GM18873 (cell line): Measurements from ENCODE around the gene CCDC83.
"Not testable (repeated sequence)": the region's sequence is repeated elsewhere in the genome, so short reads cannot be mapped to it uniquely, and the experiment has no call there.

ENCODE experiments used
- ATAC-seq: cut with Tn5 transposase; IDR thresholded peaks from one replicate; pipeline ENCODE4 v1.9.1; 2021; ENCODE audit warnings: mild to moderate bottlenecking, moderate library complexity, moderate number of reproducible peaks; ENCODE audit not compliant: unreplicated experiment, low FRiP score

CCDC83 gene

GRCh38 chr11:85884581-85885021 lies 29.4 kb downstream of the CCDC83 start:
- ATAC-seq, result no peak

GRCh38 chr11:85886089-85887056 lies 31.2 kb downstream of the CCDC83 start:
- no peak for ATAC-seq

DNA sequence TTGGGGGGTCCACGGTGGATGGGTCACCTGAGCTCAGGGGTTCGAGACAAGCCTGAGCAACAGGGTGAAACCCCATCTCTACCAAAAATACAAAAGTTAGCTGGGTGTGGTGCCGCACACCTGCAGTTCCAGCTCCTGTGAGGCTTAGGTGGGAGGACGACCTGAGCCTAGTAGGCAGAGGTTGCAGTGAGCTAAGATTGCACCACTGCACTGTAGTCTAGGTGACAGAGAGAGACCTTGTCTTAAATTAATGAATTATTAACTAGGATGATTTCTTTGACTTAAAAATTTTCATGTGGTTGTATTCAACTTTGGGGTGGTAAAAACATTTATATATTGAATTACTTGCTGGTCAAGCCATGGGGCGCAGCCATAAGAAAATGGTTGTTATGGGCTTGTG lies 33.9 kb downstream of the CCDC83 start:
- ATAC-seq, result no peak

DNA sequence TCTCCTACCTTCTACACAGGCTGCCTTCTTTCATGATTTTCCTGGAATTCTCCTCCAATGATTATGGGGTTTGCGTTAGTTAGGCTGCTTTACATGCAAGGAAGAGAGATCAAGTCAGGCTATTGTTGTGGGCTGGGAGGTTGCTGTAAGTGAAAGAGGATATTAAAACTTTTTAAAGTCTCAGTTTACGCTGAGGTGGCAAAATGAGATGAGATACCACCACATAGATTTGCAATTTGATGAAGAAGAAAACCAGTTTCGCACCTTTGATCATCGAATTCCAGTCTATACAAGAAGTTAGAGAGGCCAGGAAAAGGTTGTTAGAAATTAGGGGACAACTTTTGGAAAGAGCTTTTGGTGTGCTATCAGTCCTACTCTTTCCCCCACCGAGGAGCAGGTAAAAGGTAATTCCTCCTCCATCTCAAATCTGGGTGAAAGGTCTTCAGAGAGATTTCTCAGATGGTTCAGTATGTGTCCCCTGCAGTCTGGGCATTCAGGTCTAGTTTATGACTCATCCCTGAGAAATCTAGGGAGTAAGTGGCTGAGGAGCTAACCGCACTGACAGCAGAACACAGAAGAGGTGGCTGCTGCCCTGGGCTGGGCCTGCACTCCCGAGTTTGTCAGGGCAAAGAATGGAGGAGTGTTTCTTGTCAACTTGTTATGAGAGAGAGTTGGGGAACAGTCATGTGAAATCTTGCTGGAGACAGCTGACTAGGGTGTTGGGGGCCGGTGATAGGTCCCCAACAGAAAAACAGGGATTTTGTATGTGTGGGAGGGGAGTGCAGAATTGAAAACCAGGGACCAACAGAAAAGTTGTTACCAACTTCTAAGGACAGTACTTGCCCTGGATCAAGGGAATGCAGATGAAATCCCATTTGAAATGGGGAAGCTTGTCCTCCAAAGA lies 34.7 kb downstream of the CCDC83 start:
- ATAC-seq, result no peak

- no peak for ATAC-seq
Measured at GRCh38 chr11:85893395-85893794, 38.2 kb downstream of the CCDC83 start.

DNA sequence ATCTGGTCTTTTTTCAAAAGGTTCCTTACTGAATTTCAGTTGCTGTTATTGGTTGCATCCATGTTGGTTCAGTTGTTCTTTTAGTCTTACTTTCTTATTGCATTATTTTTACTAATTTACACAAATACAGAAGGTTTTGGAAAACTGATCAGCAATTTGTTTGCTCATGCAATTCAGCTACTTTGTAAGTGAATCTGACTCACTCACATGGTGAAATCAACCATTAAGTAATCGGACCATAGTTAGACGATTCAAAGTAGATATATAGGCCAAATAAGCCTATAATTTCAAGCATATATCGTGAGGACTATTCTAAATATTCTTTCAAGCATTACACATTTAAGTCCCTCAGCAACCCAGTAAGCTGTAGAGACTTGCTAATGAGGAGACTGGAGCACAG lies 41.7 kb downstream of the CCDC83 start:
- no peak for ATAC-seq

DNA sequence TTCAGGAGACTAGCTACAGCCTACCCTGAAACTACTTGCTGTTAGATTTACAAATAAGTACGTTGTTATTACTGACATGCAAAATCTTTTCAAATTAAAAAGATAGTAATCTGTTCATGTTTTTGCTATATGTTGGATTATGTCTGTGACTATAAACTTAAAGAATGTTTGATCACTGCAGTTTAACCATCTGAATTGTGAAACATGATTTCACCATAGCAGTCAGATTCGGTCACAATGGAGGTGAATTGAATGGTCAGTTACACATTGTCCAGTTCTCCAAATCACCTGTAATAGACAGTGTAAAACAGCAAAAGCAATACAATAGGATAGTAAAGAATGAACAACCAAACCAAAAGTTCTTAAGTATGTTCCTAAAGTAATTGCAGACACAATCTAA lies 43.3 kb downstream of the CCDC83 start:
- no peak for ATAC-seq

- no peak for ATAC-seq
Measured at GRCh38 chr11:85902353-85902752, 47.2 kb downstream of the CCDC83 start.

DNA sequence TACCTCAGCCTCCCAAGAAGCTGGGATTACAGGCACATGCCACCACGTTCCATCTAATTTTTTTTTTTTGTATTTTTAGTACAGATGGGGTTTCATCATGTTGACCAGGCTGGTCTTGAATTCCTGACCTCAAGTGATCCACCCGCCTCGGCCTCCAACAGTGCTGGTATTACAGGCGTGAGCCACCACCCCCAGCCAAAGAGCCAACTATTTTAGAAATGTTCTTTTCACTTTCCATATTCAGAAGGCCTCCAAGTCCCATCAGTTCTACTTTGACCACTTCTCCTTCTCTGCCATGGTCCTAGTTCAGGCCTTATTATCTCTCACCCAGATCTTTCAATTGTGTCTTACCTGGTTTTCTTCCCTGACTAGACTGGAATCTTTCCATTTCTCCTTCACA lies 48.2 kb downstream of the CCDC83 start:
- no peak for ATAC-seq

GRCh38 chr11:85903811-85904210 lies 48.6 kb downstream of the CCDC83 start:
- ATAC-seq, result no peak

GRCh38 chr11:85912414-85912813 lies 57.2 kb downstream of the CCDC83 start:
- ATAC-seq, result no peak

GRCh38 chr11:85913513-85913912 lies 58.3 kb downstream of the CCDC83 start:
- no peak for ATAC-seq

DNA sequence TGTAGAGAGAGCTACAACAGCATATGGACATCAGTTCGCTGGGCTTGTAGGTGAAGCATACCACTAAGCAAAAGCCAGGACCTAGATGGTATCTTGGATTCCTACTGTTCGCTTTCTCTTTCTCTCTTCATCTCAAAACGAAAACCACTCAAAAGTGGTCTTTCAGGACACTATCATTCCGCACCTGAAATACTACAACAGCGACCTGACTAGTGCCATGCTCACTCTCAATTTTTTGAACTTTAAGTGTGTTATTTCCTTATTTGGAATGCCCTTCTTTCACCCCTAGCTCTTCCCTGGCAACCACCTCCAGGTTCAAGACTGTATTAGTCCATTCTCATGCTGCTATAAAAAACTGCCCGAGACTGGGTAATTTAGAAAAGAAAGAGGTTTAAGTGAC lies 59.2 kb downstream of the CCDC83 start:
- no peak for ATAC-seq

- ATAC-seq, result no peak
Measured at GRCh38 chr11:85918910-85919794, 64.0 kb downstream of the CCDC83 start.

- ATAC-seq, result peak; percentile 87
Measured at GRCh38 chr11:85922367-85922766, 67.2 kb downstream of the CCDC83 start.

- ATAC-seq, result no peak
Measured at GRCh38 chr11:85923455-85923854, 68.3 kb downstream of the CCDC83 start.

- not testable (repeated sequence) for ATAC-seq
Measured at GRCh38 chr11:85926653-85927214, 71.6 kb downstream of the CCDC83 start.

- no peak for ATAC-seq
Measured at GRCh38 chr11:85930879-85931366, 75.7 kb downstream of the CCDC83 start.

- ATAC-seq, result no peak
Measured at GRCh38 chr11:85934596-85935169, 79.5 kb downstream of the CCDC83 start.
